Measurements from ENCODE around the gene SETBP1.

The SETBP1 gene

DNA sequence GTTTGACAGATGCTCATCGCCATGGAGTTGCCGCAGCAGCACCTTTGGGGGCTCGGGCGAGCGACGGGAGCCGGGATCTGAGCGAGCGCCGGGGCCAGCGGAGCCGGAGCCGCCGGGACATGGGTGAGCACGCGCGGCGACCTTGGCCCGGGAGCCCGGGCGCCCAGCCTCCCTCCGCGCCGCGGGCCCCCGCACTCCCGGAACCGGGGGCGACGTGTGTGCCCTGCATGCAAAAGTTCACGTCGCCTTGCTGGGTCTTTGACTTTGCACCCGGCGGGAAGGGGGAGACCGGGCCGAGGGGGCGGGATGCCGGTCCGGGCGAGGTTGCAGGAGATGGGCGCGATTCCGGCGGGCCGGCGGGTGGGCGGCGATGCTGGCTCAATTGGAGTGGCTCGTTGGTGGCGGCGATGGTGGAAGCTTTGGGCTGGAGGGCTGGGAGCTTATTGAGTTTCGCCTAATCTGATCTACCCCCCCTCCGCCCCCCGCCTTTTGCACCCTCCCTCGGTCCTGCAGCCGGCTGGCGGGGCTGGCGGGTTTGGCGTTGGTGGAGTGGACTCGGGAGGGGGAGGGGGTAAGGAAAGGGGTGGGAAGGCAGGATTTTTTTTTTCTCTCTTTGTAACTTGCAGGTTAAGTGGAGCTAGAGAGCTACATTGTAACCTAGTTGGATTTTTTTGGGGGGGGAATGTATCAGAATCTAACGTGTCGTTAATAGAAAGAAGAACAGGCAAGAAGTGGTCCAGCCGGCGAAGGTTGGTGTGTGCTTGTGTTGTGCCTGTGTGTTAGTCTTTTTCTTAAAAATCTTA, at the start of gene SETBP1:
TSS of gene SETBP1 (plus strand) at position 616 of the 803 bp plus-strand sequence. CDS start 20,459 bp downstream, outside the sequence.
- in situ Hi-C loops (cut with MboI; ENCODE audit: low pct_unique_long_range_greater_than_20kb, low sequenced_read_pairs) = no loop called here

DNA sequence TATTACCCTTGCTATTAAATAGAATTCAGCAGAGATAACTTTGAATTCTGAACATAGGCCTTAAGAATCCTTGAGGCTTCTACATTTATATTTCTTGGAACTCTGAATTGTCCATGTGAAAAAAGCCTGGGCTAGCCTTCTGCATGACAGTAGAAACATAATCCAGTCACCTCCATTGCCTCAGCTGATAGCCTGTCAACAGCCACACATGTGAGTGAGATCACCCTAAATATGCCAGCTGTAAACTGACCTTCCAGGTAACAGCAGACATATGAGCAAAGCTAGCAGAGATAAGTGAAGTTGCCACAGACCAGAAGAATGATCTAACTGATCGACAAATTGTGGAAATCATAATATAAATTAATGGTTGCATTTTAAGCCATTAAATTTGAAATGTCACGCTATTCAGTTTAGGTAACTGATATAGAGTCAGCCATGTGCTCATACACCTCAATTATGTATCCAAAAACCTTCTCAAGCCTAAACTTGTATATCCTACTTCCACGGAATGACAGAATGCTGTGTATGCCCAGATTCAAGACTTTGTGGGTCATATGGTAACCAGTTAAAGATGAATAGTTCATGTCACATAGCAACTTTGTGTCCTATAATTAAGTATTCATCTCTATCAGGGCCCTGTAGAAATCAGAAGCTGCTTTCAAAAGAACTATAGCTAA, 48.1 kb upstream of the SETBP1 start:
- in situ Hi-C loops (cut with MboI; ENCODE audit: low pct_unique_long_range_greater_than_20kb, low sequenced_read_pairs) = no loop called here
- DNase-seq = no peak

More for the DNA sequence above, at the start of gene SETBP1:
- DNase-seq = peak; percentile 6

DNA sequence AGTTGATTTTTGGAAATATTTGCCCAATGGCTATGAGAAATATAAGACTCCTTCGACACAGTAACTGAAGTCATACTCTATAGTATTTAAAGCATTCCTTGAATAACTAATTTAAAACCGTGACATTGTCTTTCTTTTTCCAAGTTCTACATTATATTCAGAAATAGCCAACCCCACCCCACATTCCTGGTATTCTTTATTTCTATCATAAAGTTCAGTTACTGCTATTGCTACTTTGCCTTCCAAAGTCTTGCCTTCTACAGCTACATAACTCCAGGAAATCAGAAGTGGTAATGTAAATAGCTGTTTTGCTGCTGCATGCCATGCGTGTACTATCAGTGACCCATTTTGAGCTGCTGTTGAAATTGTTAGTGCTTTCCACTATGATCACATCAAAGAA, 45.1 kb upstream of the SETBP1 start:
- no peak for DNase-seq
- in situ Hi-C loops (cut with MboI; ENCODE audit: low pct_unique_long_range_greater_than_20kb, low sequenced_read_pairs) = no loop called here

DNA sequence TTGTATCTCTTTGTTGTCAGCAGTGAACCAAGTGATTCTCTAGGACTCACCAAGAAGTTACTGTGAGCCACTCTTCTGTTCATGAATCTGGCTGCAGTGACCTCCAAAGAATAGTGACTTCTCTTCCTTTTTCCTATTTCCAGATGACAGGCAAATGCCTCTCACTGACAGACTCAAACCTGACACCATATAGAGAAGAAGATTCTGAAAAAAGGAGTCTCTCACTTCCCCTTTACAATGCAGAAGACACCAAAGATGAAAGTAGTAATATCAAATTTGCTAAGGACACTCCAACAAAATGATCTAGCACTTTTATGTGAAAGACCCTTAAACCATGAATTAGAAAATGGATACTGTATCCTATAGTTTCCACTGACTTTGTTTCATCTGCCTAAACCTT, 44.4 kb upstream of the SETBP1 start:
- in situ Hi-C loops (cut with MboI; ENCODE audit: low pct_unique_long_range_greater_than_20kb, low sequenced_read_pairs) = no loop called here

DNA sequence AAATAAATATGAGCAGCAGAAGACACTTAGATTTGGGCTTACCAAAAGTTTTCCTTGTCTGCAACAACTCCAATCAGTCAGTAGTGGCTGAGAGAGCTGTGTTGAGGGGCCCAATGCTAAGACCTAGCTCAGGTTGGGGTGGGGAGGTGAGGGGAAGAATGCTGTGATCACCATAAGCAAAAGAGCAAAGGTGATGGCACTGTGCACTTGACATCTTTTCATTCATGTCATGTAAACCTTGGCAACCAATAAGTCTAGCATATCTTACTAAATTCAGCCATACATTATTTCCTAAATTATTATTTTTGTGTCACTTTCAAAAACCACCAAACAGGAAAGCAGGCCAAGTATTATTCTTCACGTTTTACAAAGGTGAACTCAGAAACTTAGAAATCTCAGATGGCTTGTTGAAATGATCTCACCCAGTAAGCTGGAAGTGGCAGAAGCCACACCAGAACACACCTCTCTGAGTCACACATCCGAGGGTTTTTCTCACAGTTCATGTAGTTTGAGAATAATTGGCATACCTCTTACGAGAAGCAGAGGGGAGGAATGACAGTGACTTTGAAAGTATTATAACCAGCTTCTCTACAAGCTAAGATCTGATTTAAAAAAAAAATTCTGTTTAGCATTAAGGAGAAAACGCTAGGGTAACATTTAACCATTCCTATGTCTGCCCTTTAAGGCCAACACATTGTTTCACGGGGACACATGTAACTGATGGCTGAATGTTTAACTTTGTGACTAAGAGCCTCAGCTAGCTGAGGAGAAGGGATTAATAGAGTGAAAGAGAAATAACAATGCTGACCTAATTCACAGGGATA, 43.3 kb upstream of the SETBP1 start:
- no peak for DNase-seq
- in situ Hi-C loops (cut with MboI; ENCODE audit: low pct_unique_long_range_greater_than_20kb, low sequenced_read_pairs) = no loop called here

More for the DNA sequence above, 44.4 kb upstream of the SETBP1 start:
- no peak for DNase-seq

DNA sequence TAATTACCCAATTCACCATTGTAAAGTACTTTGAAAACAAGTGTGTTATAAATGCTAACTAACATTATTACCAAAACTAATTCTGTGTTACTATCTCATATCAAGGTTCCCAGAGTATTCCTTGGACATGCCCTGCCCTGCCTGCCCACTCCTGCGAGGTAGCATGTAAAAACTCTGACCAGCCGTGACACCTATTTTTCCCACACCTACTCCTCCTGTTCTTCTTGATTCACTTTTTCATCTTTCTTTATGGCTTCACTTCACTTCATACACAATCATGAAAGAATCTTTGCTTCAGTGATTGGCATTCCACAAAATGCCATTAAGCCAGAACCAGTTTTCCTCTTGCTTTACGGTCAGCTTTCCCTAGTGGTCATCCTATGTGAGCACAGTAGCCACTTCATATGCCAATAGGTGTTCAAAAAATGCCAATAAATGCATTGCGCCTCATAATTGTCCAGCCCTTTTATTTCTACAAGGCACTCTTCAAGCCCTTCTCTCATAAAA, 42.6 kb upstream of the SETBP1 start:
- DNase-seq = no peak
- in situ Hi-C loops (cut with MboI; ENCODE audit: low pct_unique_long_range_greater_than_20kb, low sequenced_read_pairs) = no loop called here

DNA sequence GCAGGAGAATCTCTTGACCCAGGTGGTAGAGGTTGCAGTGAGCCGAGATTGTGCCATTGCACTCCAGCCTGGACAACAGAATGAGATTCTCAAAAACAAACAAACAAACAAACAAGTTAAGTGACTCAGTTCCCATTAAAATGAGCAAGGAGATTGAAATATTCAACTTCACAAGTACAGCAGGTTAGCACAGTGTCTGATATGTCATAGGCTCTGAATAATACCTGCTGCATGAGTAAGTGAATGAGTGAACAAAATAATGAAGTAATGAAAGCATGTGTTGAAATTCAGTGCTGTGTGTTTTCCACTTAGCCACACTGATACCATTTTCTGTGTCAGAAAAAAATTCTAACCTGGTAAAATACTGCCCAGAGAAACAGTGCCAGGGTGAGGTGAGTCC, 41.9 kb upstream of the SETBP1 start:
- no peak for DNase-seq
- in situ Hi-C loops (cut with MboI; ENCODE audit: low pct_unique_long_range_greater_than_20kb, low sequenced_read_pairs) = no loop called here

DNA sequence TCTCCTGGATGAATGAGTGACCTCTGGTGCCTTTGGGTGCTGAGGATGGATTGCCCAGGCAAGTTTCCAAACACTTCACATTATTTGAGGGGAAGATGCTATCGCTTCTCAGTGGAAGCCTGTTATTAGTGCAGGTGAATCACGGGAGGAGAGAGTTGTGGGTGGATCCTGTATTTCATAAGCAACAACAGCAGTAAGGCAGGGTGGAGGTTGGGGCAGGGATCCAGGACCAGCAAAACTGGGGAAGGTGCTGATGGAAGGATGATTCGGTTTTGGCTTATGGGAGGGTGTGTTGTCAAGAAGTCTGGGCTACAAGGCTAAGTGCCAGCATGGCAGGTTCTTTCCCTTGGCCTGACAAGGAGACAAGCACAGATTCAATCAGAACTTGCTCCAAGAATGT, 37.7 kb upstream of the SETBP1 start:
- in situ Hi-C loops (cut with MboI; ENCODE audit: low pct_unique_long_range_greater_than_20kb, low sequenced_read_pairs) = no loop called here

DNA sequence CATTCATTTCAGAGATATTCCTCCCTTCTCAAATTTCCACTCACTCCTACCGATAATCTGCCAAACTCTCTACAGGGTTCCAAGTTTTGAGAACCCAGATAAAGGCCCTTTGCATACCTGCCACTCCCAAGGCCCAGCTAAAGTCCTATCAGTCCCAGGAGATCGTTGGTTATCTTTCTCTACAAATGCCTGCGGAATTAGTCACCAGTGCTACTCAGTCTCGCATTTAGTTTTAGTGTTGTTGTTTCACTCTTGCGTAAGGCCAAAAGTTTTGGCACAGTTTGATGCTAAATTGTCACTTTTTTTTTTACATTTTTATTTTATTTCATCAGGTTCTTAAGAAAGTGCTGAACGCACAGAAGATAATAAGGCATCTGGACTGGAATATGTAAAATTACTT, 29.2 kb upstream of the SETBP1 start:
- in situ Hi-C loops (cut with MboI; ENCODE audit: low pct_unique_long_range_greater_than_20kb, low sequenced_read_pairs) = no loop called here

More for the DNA sequence above, 37.7 kb upstream of the SETBP1 start:
- no peak for DNase-seq

DNA sequence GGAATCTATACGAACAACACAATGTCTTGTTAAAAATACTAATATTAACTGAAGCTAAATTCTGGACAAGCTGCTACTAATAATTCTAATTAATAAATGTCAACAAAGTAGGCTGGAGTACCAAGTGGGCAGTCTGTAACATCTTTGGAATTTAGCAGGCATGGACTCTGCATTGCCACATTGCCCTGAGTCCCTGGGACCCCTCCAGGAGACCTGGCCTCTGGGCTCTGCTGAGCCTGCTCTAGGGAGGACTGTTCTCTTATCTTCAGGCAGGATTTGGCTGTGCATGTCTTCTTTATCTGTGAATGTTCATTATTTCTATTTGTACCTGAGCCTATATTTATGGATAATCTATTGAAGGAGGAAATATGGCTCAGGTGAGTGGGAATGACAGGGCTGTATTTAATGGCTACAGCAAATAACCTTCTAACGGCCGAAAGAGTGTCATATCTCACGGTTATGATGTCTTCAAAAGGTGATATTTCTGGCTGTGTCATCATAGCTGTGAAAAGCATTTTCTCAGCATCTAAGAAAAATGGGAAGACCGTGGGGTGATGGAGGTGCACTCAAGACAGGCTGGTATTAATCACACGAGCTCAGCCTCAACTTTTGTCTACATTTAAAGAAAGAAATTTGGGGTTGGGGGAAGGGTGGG, 28.6 kb upstream of the SETBP1 start:
- DNase-seq = no peak
- in situ Hi-C loops (cut with MboI; ENCODE audit: low pct_unique_long_range_greater_than_20kb, low sequenced_read_pairs) = no loop called here

More for the DNA sequence above, 29.2 kb upstream of the SETBP1 start:
- no peak for DNase-seq

DNA sequence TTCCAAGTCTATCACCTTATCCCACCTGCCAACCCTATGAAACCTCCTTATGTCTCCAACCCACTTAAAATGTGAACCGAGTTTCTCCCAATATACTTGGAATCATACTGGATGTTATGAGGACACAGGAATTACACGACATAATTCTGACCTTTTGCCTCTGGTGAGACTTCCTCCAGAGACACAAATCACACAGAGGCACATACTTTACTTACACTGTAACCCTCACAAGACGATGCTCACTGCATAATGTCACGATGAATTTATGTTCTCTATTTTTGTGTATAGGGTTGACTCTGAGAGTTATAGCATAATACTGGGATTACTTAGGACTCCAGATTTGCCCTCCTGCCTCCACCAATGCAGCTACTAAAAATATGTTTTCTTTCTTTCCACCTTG, 28.0 kb upstream of the SETBP1 start:
- in situ Hi-C loops (cut with MboI; ENCODE audit: low pct_unique_long_range_greater_than_20kb, low sequenced_read_pairs) = no loop called here
- DNase-seq = no peak

DNA sequence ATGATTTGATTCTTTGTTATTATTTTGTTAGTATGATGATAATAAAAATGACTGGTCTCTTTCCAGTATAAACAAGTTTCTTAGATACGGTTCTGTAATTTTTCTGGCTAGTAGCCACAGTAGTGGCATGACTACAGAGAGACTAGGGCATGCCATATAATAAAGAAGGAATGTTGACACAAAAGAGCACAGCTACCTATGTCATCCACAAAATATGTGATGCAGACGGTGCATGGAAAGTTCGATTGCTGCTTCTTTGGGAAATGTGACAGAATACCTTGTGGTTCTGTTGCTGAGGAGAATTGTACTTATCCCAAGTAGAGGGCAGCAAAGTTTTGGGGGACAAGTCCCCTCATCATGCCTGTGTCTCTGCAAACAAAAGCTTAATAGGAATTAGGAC, 26.1 kb upstream of the SETBP1 start:
- no peak for DNase-seq
- in situ Hi-C loops (cut with MboI; ENCODE audit: low pct_unique_long_range_greater_than_20kb, low sequenced_read_pairs) = no loop called here

DNA sequence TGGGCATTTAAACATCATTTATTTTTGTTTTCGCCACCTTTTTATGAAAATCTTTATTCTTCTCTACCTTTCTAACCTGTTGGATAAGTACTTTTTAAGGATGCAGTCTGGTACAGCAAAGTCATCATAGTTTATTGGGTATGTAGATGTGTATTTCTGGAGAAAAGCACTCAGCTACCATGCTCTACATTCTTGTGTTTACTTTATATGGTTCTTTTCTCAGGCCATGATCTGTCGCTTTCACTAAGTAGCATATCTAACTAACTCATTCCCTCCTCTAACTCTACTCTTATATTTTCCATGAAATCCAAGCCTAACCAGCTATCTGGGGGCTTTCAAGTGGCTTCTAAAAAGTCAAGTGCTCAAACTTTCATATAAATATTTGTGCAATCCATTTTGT, 25.3 kb upstream of the SETBP1 start:
- in situ Hi-C loops (cut with MboI; ENCODE audit: low pct_unique_long_range_greater_than_20kb, low sequenced_read_pairs) = no loop called here

DNA sequence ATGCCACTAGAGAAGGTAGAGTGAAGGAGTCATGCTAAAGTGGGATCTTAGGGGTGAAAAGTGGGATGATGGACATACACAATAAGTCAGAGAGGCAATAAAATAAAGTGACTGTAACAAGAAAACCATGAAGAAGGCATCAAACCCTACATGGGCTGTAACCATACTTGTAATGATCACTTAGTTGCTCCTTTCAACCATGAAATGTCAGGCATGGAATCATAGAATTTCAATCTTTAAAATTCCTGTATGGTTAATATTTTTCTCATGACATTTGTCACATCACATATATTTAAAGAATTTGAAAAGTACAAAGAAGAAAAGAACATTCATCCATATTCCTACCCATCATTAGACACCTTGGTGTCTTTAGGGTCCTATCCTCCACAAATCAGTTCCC, 20.9 kb upstream of the SETBP1 start:
- no peak for DNase-seq
- in situ Hi-C loops (cut with MboI; ENCODE audit: low pct_unique_long_range_greater_than_20kb, low sequenced_read_pairs) = no loop called here

More for the DNA sequence above, 25.3 kb upstream of the SETBP1 start:
- DNase-seq = no peak

DNA sequence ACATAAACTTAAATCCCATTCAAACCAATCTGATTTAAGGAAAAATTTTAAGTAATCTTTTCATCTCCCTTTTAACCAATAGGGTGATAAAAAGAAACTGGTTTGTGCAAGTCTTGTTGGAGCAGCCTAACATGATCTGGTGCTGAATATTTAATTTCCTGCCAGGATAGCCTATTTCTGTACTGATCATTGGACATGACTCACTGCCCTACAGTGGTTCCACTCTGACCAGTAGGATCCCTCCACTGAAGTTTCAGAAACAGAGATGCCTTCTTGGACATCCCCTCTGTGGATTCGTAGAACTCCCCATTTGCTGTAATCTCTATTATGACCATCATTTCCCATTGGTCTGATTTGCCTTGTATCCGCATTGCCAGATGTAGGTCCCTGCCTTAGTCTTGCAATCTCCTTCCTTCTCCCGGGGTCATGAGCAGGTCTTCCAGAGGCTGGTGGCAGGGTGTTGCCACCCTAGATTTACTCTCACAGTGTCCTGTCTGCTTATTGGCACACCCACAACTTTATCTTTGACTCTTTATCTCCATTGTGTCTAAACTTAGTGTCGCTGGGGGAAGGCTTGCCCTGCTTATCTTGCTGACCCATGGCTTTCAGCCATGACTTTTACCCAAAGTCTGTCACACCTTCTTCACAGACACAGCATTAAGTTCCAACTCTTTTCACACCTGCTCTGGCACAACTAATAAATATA, 12.3 kb upstream of the SETBP1 start:
- DNase-seq = no peak
- in situ Hi-C loops (cut with MboI; ENCODE audit: low pct_unique_long_range_greater_than_20kb, low sequenced_read_pairs) = no loop called here

DNA sequence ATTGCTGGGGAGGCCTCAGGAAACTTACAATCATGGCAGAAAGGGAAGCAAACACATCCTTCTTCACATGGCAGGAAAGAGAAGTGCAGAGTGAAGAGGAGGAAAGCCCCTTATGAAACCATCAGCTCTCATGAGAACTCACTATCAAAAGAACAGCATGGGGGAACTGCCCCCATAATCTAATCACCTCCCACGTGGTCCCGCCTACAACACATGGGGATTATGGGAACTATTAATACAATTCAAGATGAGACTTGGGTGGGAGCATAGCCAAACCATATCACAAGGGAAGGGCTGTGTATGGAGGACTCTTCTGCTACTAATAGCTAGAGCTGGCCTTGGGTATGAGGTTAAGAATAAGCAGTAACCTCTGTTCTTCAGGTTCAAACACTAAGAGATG, 8.8 kb upstream of the SETBP1 start:
- DNase-seq = no peak
- in situ Hi-C loops (cut with MboI; ENCODE audit: low pct_unique_long_range_greater_than_20kb, low sequenced_read_pairs) = no loop called here

DNA sequence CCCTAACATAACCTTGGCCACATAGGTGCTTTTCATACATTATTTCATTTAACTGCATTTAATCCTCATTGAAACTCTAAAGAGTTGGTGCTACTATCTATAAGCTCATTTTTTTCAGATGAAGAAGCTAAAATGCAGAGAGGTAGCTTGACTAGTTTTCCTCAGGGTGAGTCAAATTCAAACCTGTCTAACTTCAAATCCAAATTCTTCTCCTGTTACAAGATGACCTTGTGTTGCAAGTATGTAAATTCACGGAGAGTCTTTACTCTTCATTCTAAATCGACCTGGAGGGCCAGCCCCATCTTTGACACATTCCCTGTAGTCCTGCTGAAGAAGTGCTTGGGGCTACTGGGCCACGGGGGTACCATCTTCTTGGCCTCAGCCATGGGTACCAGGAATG, 8.2 kb upstream of the SETBP1 start:
- in situ Hi-C loops (cut with MboI; ENCODE audit: low pct_unique_long_range_greater_than_20kb, low sequenced_read_pairs) = no loop called here
- no peak for DNase-seq

DNA sequence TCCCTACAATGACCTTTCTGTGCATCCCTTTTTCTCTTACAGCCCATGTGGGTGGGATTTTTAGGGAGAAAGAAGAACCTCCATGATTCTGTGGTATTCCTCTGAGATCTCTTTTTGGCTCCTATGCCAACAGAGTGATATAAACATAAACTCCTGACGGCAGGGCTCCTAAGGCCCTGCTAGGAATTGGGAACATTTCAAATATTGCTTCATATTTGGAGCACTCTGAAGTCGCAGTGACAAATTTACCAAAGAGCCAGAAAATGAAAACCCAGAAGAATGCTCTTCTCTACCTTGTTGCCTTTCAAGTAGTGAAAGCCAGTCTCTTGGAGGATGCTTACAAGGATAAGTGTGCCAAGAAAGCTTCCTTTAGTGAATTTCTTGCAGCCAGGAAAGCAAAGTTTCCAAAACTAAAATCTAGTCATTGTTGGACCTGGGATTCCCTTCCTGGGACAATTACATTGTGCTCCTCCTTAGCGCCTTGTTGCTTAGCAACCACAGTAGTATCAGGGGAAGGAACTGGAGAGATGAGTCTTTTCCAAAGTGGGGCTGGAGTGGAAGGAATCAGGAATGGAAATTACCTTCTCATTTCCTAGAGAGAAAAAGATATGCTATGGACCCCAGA, 7.3 kb upstream of the SETBP1 start:
- in situ Hi-C loops (cut with MboI; ENCODE audit: low pct_unique_long_range_greater_than_20kb, low sequenced_read_pairs) = no loop called here

More for the DNA sequence above, 7.3 kb upstream of the SETBP1 start:
- DNase-seq = no peak

Measured in KBM-7 (cell line).